GM19468 (cell line): Measurements from ENCODE around the gene BORCS8.

Source experiments
- ATAC-seq: cut with Tn5 transposase; IDR thresholded peaks from one replicate; pipeline ENCODE4 v1.9.1; 2021; ENCODE audit warnings: mild to moderate bottlenecking, moderate library complexity, moderate number of reproducible peaks; ENCODE audit not compliant: unreplicated experiment; ENCODE audit errors: extremely low read depth

The BORCS8 gene

DNA sequence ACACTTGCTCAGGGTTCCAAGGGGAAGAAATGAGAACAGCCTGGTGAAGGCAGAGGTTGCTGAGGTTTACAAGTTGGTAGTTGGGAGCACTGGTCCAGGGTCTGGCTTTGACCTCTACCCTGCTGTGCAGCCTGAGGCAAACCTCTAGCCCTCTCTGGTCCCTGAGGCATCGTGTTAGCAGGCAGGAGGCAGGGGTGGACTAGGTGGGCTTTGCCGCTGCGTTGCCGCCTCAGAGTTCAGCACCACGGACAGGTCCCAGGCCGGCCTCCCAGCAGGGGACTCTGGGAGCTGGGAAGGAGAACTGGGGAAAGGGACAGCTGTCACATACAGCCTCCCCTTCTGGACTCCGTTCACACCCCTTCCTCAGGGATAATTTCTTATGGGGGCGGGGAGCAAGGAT, 22.9 kb upstream of the BORCS8 start:
- ATAC-seq = no peak

DNA sequence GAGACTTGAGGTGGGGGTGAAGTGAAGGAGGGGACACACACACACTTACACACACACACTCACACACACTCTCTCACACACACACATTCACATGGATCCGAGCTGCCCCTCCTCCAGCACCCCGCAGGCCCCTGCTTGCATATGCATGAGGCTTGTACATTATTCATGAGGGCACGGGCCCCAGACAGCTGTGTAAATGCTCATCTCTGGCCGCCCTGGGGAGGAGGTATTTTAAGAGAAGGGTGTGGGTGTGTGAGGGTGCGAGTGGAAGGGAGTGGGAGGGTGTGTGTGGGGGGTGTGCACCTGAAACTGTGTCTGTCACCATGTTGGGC, 22.2 kb upstream of the BORCS8 start:
- no peak for ATAC-seq

DNA sequence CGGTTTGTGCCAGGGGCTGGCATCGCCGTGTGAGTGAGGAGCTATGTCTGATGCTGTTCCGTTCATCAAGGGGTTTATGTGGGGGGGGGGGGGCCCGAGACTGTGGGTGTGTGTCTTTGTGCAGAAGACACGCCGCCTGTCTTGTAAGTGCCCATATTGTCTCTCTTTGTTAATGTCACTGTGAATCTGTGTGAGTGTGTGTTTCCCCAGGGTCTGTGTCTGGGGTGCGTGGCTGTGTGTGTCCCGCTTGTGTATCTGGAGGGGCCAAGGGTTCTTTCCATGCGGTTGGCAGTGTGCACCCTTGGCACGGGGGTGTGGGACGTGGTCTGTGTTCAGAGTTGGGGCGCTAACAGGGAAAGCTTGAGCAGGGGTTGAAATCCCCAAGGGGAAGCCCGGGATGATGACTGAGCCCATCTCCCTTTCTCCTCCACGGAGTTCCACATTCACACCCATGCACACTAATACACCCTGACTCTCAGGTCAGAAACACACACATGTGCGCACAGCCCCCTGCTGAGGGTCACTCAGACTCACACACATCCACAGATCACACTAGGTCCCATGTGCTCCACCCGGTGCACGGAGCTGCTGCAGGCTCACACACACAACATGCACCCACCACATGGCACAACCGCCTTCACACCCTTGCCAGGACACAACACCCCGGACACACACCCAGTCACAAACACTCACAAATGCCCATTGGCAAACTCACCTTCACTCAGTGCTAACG, 21.6 kb upstream of the BORCS8 start:
- ATAC-seq = no peak

DNA sequence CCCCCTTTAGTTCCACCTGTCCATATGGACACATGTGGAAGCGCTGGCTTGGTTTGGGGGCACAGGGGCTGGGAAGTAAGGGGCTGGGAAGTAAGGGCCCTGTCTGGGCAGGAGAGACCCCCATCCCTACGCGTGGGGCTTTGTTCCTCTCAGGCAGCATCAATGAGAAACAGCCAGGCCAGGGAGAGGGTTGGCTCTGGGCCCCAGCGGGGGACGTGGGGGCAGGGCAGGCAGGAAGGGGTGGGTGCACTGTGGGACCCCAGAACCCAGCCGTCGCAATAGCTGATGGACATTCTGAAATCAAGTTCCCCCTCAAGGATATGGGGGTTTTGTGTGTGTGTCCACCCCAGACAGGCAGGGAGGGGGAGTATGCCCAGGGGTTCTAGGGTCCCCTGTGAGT, 21.0 kb upstream of the BORCS8 start:
- ATAC-seq = no peak

DNA sequence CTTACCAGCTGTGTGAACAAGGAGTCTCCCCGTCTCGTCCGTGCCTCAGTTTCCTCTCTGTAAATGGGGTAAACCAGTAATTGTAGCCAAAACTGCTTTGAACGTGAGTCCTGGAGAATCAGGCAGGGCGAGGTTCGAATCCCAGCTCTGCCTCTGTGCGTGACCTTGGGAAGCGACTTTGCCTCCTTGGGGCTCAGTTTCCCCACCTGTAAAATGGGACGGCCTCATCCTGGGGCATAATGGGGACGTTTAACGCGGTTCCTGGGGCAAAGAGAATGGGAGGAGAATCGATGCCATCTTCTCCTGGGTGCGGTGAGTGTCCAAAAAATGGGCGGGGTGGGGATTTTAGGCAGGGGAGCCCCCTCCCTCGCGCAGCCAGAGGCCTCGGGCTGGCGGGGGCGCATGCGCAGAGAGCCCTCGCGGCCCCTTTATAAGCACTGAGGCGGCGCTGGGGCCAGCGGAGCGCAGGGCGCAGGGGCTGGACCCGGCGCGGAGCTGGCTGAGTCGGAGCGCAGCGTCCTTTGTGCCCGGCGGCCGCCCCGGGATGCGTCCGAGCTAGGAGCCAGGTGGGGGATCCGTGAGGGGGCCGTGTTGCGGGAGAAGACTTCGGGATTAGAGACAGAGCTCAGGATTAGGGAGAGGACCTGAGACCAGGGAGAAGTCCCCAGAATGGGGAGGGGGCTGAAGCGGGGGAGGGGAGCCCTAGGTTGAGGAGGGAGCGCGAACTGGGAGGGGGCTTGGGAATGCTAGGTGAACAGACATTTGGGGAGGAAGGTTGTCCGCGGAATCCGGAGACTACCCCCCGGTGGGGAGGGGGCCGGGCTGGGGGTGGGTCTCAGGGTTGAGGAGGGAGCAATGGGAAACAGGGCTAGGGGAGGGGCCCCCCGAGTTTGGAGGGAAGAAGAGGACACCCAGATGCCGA, 19.8 kb upstream of the BORCS8 start, which contains the start of gene NCAN:
TSS of gene NCAN (plus strand) at position 460 of the 922 bp plus-strand sequence. CDS start 4,996 bp downstream, outside the sequence.
- no peak for ATAC-seq

DNA sequence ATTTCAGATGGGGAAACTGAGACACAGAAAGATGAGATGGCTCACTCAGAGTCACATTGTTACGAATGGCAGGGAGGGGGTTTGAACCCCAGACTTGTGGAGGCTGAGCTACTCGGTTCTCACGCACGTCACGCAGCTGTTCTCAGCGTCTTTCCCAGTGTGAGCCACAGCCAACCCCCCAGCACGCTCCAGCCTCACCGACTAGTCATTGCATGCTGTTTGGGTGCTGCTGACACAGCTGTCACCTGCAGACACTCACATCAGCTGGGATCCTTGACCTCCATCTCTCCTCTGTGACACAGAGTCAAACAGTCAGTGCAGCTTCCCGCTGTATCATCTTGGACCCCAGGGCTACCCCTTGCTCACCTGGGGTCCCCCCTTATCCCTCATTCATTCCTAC, 17.4 kb upstream of the BORCS8 start:
- no peak for ATAC-seq

DNA sequence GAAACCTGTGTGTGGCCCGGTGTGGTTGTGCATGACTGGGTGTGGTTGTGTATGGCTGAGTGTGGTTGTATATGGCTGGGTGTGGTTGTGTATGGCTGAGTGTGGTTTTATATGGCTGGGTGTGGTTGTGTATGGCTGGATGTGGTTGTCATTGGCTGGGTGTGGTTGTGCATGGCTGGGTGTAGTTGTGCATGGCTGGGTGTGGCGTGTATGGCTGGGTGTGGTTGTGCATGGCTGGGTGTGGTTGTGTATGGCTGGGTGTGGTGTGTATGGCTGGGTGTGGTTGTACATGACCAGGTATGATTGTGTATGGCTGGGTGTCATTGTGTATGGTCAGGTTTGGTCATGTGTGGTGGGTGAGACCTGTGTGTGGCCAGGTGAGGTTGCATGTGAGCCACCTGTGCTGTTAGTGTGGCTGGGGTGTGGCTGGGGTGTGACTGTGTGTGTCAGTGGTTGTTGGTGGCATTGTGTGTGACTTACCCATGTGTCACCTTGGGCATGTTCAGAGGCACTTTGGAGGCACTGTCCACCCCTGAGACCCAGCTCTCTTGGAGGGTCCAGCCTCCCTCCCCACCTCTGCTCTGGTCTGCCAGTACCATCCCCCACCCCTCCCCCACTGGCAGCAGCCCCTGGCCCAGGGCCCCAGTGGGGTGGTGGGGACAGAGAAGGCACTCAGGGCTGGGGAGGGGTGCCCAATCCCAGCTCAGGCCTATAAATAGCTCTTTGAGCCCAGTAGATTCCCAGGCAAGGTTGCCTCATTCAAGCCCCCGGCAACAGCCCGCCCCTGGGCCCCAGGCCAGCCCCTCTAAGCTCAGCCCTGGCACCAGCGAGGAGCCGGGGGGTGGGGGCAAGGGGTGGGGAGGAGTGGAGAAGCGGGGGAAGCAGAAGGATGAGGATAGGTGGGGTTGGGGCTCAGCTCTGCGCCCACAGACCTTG, 16.0 kb upstream of the BORCS8 start:
- no peak for ATAC-seq

DNA sequence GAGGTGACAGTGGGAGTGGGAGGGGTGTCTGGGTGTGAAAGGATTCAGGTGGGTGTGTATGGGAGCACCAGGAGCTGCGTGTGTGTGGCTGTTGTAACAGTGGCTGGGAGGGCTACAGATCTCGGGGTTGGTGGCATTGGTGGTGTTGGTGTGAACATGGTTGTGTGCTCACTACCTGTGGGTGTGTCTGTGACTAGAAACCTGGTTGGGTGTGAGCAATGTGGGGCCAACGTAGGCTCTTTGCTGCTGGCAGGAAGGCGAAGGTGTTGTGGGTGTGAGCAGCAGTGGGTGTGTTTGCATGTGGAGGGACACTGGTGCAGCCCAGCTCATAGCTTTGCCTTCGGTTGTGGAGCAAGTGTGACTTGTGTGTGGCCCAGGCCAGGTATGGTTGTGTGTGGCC, 15.0 kb upstream of the BORCS8 start:
- ATAC-seq = no peak

DNA sequence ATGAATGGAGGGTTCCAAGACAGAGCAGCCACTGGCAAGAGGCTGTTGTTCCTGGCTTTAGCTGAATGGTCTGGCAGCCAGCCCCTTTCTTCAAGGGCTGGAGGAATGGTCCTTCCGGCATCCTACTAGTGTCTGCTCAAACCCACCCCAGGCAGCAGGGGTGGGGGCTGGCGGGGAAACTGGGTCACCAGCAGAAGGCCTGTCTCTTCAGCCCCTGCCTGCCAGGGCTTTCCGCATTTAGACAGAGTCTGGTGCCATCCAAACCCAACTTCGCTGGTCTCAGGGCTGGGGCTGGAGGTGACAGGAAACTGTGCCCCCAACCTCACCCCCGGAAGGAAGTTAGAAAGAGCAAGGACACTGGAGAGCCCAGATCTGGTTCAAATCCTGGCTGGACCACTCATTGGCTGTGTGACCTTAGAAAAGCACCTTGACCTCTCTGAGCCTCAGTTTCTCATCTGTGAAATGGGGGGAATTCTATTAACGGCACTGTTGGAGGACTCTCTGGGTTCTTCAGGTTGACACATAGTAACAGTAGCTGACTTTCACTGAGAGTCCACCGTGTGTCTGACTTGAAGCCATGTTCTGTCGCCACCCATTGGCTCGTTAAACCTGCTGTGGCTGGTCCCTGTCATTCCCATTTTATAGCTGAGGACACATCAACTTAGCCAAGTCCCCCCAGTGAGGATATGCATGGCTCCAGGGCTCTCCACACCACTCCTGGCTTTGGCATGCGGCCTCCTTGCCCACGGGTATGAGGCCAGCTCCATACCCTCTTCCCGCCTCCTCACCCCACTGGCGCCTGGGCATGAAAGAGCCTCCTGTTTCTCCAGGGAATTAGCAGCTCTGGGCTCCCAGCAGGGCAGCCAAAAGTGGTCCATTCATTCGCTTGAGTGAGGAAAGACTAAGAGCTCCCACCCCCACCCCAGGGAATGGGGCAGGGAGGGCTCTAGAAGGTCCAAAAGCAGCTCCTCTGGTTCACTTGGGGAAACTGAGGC, 13.8 kb upstream of the BORCS8 start:
- no peak for ATAC-seq

DNA sequence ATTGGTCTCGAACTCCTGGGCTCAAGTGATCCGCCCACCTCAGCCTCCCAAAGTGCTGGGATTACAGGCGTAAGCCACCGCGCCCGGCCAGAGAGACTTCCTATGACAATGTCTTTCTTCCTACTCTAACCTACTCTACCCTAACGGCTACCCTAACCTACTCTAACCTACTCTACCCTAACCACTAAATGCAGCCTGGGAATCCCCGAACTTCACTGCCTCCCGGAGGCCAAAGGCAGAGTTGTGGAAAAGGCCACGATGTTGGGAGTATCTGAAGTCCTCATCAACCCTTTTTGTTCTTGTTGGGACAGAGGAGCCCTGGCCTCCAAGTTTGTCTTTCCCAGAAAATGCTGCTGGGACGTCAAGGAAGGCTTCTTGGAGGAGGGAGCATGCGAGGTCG, 12.2 kb upstream of the BORCS8 start:
- ATAC-seq = no peak

DNA sequence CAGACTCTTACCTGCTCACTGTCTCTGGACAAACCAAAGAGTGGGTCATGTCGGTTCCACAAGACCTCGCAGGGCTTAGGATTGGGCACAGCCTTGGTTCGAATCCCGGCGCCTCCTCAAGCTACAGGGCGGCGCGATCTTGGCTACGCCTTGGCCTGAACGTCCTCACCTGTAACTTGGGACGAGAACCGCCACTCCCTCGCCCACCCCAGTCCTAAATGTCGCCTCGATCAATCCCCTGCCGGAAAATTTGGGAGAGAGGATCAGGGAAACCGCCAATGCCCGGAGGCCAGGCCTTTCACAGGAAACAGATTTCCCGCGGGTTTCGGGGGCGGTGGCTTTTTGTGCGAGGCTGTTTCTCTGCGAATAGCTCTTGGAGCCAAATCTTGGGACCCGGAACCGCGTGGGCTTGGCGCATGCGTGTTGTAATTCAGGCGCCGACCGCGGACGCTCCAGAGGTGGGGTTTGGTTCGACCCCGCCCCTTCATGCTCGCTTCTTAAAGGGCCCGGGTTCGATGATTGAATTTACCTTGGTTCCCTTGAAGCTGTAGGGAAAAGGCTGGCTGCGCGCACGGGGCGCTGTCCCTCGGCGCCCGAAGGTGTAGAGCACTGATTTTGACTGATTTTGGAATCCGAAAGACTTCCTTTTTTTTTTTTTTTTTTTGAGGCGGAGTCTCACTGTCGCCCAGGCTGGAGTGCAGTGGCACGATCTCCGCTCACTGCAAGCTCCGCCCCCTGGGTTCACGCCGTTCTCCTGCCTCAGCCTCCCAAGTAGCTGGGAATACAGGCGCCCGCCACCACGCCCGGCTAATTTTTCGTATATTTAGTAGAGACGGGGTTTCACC, 11.3 kb upstream of the BORCS8 start, which contains the start of gene NR2C2AP:
TSS of gene NR2C2AP (minus strand) at position 403 of the 845 bp plus-strand sequence. CDS start at position 49, 354 bp downstream.
- ATAC-seq = peak; percentile 46

DNA sequence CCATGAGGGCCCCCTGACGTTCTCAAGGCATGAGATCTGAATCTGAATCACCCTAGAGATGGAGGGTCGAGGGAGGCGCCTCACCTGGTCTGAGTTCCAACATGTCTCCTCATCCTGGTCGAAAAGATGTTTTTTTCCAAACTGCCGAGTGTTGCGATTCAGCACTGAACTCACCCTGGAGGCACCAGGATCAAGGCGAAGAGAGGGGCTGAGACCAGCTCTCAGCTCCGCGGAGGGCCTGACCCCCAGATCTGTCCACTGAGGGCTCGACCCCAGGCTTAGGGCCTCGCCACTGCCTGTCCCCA, 10.7 kb upstream of the BORCS8 start:
- ATAC-seq = no peak

DNA sequence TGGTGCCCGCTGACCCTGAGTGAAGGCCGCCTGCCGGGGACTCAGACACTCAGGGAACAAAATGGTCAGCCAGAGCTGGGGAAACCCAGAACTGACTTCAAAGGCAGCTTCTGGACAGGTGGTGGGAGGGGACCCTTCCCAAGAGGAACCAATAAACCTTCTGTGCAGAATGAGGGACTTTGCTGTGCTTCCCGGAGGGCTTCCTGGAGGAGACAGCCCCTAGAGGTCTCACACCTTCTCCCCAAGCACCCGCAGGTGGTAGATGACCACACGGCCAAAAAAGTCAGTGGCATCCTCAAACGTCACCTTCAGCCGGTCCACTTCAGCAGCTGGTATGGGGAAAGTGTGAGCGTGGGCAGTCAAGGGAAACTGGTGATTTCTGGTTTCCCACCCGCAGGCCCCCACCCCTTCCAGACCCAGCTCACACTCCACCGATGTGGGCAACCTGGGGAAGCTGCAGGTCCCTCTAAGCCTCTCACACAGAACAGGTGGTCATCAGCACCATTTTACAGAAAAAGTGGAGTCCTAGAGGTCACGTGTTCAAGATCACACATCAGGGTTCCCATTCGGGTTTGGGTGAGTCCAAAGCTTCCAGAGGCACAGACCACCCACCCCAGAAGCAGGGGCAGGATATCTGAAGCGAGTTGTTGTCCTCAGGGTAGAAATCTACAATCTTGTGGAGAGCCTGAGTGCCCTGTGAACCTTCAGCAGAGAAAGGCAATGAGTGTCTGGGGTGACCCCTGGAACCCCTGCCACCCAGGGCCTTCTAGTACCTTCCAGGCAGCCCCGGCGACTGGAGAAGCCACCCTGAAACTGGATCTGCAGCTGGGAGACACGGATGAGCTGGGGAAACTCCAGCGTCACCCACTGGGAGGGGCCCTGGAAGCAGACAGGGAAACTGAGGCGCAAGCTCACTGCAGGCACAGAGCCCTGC, 10.0 kb upstream of the BORCS8 start:
- ATAC-seq = no peak

DNA sequence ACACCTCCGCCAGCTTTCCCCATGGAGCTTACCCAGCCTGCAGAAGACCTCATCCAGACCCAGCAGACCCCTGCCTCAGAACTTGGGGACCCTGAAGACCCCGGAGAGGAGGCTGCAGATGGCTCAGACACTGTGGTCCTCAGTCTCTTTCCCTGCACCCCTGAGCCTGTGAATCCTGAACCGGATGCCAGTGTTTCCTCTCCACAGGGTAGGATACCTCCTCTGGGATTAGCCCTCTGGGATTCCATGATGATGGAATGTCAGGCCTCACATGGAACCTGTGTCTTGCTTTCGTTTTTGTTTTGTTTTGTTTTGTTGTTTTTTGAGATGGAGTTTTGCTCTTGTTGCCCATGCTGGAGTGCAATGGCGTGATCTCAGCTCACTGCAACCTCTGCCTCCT, 2.0 kb upstream of the BORCS8 start:
- ATAC-seq = no peak

DNA sequence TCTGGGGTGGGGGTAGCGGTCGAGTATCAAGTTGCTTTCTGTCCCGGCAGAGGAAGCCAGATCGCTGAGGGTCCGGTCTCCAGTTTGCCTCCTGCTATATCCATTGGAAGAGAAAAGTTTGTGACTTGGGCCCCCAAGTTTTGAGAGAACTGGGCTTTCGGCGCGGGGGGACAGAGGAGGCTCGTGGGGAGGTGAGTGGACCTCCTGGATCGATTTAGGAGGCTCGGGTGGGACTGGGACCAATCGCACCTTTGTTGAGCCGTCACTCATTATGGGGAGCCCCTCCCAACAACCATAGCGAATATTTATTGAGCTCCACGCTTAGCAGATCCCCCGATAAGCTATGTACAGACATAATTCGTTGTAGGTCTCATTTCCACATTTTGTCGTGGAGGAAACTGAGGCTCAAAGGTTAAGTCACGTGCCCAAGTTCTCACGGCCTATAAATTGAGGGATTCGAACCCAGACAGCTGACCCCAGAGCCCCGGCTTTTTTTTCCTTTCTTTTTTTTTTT, 1.0 kb upstream of the BORCS8 start:
- no peak for ATAC-seq

DNA sequence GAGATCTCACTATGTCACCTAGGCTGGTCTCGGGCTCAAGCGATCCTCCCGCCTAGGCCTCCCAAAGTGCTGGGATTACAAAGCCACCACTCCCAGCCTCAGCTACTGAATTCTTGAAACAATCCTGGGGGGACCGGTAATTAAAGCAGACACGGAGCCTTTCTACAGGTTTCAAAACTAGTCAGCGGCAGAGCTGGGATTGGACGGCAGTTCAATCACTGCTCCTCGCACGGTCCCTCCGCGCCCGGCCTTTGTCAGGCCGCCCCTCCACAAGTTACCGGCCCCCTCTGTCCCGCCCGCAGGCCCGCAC, 229 bp downstream of the BORCS8 start:
- no peak for ATAC-seq

DNA sequence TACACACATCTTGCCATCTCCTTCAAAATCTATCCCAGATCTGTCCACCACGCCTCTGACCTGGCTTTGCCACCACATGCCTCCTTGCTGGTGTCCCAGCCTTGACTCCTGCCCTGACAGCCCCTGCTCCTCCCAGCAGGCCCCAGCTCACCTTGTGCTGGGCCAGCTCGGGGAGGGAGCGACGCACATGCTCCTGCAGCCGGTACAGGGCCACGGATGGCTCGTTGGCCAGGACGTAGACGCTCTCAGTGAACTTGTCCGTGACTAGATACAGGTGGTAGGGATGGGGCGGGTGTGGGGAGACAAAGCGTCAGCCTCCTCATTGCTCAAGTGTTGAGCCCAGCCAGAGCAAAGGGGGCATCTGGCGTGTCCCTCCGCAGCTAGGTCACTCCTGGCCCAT, 5.2 kb downstream of the BORCS8 start:
- ATAC-seq = no peak
